Activated CD4-positive, alpha-beta T cell treated with anti-CD3 and anti-CD28 coated beads, Interleukin-2, amount 50 U/mL, for 1 hour (primary cell): Measurements from ENCODE around the gene OR10V1.

Experiments
- DNase-seq: peaks from one replicate; pipeline ENCODE4 v3.0.0-alpha.2; 2020

OR10V1 gene

GRCh38 chr11:59667812-59668187 is 45.8 kb downstream of the OR10V1 start:
- no peak for DNase-seq

- DNase-seq = no peak
Observed at GRCh38 chr11:59666969-59667368, 46.7 kb downstream of the OR10V1 start.
